Aorta (tissue), 5 donors: ENCODE data around the gene GAS6. TPM values are rescaled to one million over a fixed set of nuclear protein-coding genes. Genes with fewer than 3 reads are reported as not detected.

Experiments
- ATAC-seq: fragments of 200-7000 bp; cut with Tn5 transposase; one replicate; pipeline ENCODE4 v1.9.1; 2022; ENCODE audit warnings: moderate library complexity; ENCODE audit not compliant: low FRiP score
- DNase-seq, 2 donors: peaks; one replicate each; pipeline ENCODE4 v3.0.0-alpha.2; 2020
- H3K27ac ChIP-seq, 2 donors: one replicate each; pipeline ENCODE4 v1.5.1; 2013; ENCODE audit warnings: low read length in 2 of 2, mild to moderate bottlenecking in 2 of 2, moderate library complexity in 2 of 2, control low read depth in 1 of 2, inconsistent platforms in 1 of 2, low read depth in 1 of 2
- H3K27me3 ChIP-seq, 2 donors: one replicate each; pipeline ENCODE4 v1.6.1; 2013; ENCODE audit warnings: control low read depth in 1 of 2, low read length in 1 of 2, mild to moderate bottlenecking in 1 of 2, moderate library complexity in 1 of 2; ENCODE audit not compliant: insufficient read depth in 2 of 2, control insufficient read depth in 1 of 2
- H3K36me3 ChIP-seq, 2 donors: one replicate each; pipeline ENCODE4 v1.6.1; 2013; ENCODE audit warnings: control low read depth in 1 of 2, low read length in 1 of 2, mild to moderate bottlenecking in 1 of 2; ENCODE audit not compliant: insufficient read depth in 2 of 2, control insufficient read depth in 1 of 2
- H3K4me1 ChIP-seq, 2 donors: one replicate each; pipeline ENCODE4 v1.6.1; 2013; ENCODE audit warnings: low read length in 2 of 2, control low read depth in 1 of 2, mild to moderate bottlenecking in 1 of 2, moderate library complexity in 1 of 2; ENCODE audit not compliant: insufficient read depth in 2 of 2, control insufficient read depth in 1 of 2
- H3K4me3 ChIP-seq, 2 donors: one replicate each; pipeline ENCODE4 v1.5.1; 2013; ENCODE audit warnings: low read length in 2 of 2, control low read depth in 1 of 2, mild to moderate bottlenecking in 1 of 2
- H3K9me3 ChIP-seq: one replicate; pipeline ENCODE4 v1.6.1; 2013; ENCODE audit warnings: mild to moderate bottlenecking, low read length; ENCODE audit not compliant: control insufficient read depth
- WGBS, 2 donors: extraction: QIAGEN DNeasy Blood & Tissue Kit; methylation state at CpG; one replicate each; pipeline ENCODE4 v1.1.7; 2013; 5-methylcytosine and 5-hydroxymethylcytosine counted together
- intact Hi-C, 2 donors: fragments of 100-400 bp; cut with DNase I; formaldehyde crosslinking; loops; one replicate each; pipeline versions ENCODE4 v1.14.2 to v1.15.0; 2022
- polyA plus RNA-seq, 2 donors: library from polyadenylated mRNA; stranded (reverse); fragments of 200-250 nt; gene quantifications; one replicate each; pipeline ENCODE4 v1.2.3, GENCODE V29; 2013
- total RNA-seq, 2 donors: library from RNA; stranded (reverse); fragmentation: NEBNext Ultra II Directional; extraction: Animal tissue kit (Norgen Biotek cat#: 25700); gene quantifications; one replicate each; pipeline ENCODE4 v1.2.1, GENCODE V29; 2021
- donor health status: healthy with polysubstance abuse.
- donor health status: Bipolar disorder and iron deficiency.
- donor health status: DM: no; HTN: no; CAD: no.
- donor health status: DM: no; HTN: no; CAD: no.
- donor health status: DM: yes; HTN: yes; CAD: no.

Gene GAS6
- total and polyA plus RNA-seq, 4 donors, result 244 to 509 (median 333) TPM

DNA sequence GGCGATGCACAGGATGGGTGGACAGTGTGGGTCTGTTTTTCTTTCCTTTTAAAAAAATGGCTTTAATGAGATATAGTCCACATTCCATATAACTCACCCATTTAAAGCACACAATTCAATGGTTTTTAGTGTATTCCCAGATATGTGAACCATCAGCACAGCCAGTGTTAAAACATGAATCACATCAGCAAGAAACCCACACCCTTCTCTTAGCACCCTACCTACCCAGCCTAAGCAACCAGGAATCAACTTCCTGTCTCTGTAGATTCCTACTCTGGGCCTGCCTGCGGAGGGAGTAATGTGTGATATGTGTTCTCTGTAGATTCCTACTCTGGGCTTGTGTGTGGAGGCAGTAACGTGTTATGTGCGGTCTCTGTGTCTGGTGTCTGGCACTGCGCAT, 92.9 kb downstream of the GAS6 start:
- intact Hi-C loops, result no loop called here
- DNase-seq, result no peak
- no peaks in the 10 kb centered on the region for H3K4me1 ChIP-seq
- H3K27ac ChIP-seq, result no peak overlapping the region
- no peaks in the 10 kb centered on the region for H3K9me3 ChIP-seq
- H3K4me3 ChIP-seq, result no peak overlapping the region
- 91 to 94% methylated on average over 5 of the region's 5 CpGs for WGBS, 2 donors
- ATAC-seq, result no peak
- H3K36me3 ChIP-seq, result no peaks in the 10 kb centered on the region
- H3K27me3 ChIP-seq, result no peaks in the 10 kb centered on the region

Other genes starting within 250 kb of the GAS6 start
- not detected for gene ATP4B, start 205.9 kb downstream of the GAS6 start, total RNA-seq
- gene ATP4B, start 205.9 kb downstream of the GAS6 start, polyA plus RNA-seq, result not detected
- under 1 TPM in 1 of 2 donors, not detected in 1; 0.10 TPM for gene GRK1, start 196.9 kb downstream of the GAS6 start, total RNA-seq
- gene GRK1, start 196.9 kb downstream of the GAS6 start, polyA plus RNA-seq, result not detected
- 10 to 100 TPM; 36.6 to 67.3 TPM for gene TMEM255B, start 104.8 kb downstream of the GAS6 start, total RNA-seq
- gene TMEM255B, start 104.8 kb downstream of the GAS6 start, polyA plus RNA-seq, result 1 to 10 TPM in 1 of 2 donors, under 1 TPM in 1; 0.63 to 4.3 TPM
- gene C13orf46, start 110.0 kb upstream of the GAS6 start, total RNA-seq, result 1 to 10 TPM; 2.1 to 3.5 TPM
- under 1 TPM; 0.13 to 0.43 TPM for gene C13orf46, start 110.0 kb upstream of the GAS6 start, polyA plus RNA-seq